DOHH2 (cell line): ENCODE measurements around the gene BTG4.

Experiments
- CTCF ChIP-seq: fragments of 200-600 bp; sonication (generic); IDR thresholded peaks from one replicate; pipeline ENCODE4 v1.5.1; 2014; ENCODE audit warnings: antibody characterized with exemption, mild to moderate bottlenecking, low read depth, low read length; ENCODE audit not compliant: poor library complexity, severe bottlenecking
- EZH2phosphoT487 ChIP-seq: fragments of 200-600 bp; sonication (generic); IDR thresholded peaks from 2 replicates; pipeline ENCODE4 v1.6.1; 2017; ENCODE audit warnings: borderline replicate concordance, mild to moderate bottlenecking, antibody characterized with exemption, low read length, moderate library complexity, mixed read lengths

GRCh38 chr11:111456859-111457730 is 55.1 kb downstream of the BTG4 start:
- TF ChIP-seq CTCF (no peak), EZH2phosphoT487 (no peak)
